ENCODE measurements around the gene PHLDB2. TPM values are rescaled to one million over a fixed set of nuclear protein-coding genes. Genes with fewer than 3 reads are reported as not detected.

Gene PHLDB2
- polyA plus RNA-seq, 1 donor (not counting 4 experiments of a cell fraction or from before 2014, with no cell fraction given) = 150 TPM

DNA sequence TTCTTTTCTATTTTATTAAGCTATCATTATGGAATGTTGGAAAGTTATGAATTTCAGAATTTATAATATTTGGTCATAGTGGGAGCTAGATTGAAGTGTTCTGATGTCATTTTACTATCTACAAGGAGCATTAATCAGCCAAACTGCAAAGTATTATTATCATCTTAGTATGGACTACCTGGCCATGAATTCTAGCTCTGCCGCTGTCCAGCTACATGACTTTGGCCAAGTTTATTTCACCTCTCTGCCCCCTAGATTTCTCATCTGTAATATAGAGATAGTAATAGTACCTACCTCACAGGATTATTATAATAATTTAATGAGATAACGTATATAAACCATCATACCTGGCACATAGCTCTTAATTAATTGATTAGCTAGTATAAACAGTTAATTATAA lies 92.0 kb downstream of the PHLDB2 start:
- FAIRE-seq (no peak), DNase-seq (ENCODE audit: low read depth, low spot score) (no peak)
- Histone ChIP-seq H3K79me2 (ENCODE audit: control insufficient read depth, insufficient read depth, low read length) (no peaks in the 10 kb centered on the region), H3K36me3 (ENCODE audit: control insufficient read depth in 2 of 2, extremely low read depth in 1 of 2, insufficient read depth in 2 of 2, low read length in 2 of 2) (peaks cover 24 to 45% of the 10 kb centered on the region in 2 experiments), H3K4me3 (ENCODE audit: control insufficient read depth in 2 of 3, extremely low read depth in 1 of 3, insufficient read depth in 2 of 3, low read depth in 1 of 3, low read length in 3 of 3) (no peak overlapping the region), H3K27me3 (ENCODE audit: control insufficient read depth, extremely low read depth, insufficient read depth, low read length) (no peaks in the 10 kb centered on the region), H2AFZ (ENCODE audit: control insufficient read depth, low read length) (no peak overlapping the region), H3K9me1 (ENCODE audit: control insufficient read depth, extremely low read depth, insufficient read depth, low read length) (no peaks in the 10 kb centered on the region), H3K9me3 (ENCODE audit: control insufficient read depth, low read depth, low read length) (no peaks in the 10 kb centered on the region), H3K4me1 (ENCODE audit: control insufficient read depth, extremely low read depth, insufficient read depth, low read length) (no peaks in the 10 kb centered on the region), H3K4me2 (ENCODE audit: control insufficient read depth, extremely low read depth, insufficient read depth, low read depth, low read length) (no peak overlapping the region), H3K27ac (ENCODE audit: control insufficient read depth, insufficient read depth, low read length) (no peak overlapping the region), H3K9ac (ENCODE audit: control insufficient read depth, extremely low read depth, insufficient read depth, low read length) (no peak overlapping the region), H4K20me1 (ENCODE audit: control insufficient read depth, extremely low read depth, insufficient read depth, low read length) (no peaks in the 10 kb centered on the region)
- dilution Hi-C loops (cut with MboI; ENCODE audit: extremely low pct_ligation_motif_present, low sequenced_read_pairs) = no loop called here
- TF ChIP-seq CTCF (optimal IDR thresholded peaks at IDR 0.05 in 1 of 3, IDR thresholded peaks at IDR 0.05 in 1 of 3, conservative IDR thresholded peaks at IDR 0.05 in 1 of 3; ENCODE audit: extremely low read depth in 1 of 3, insufficient read depth in 2 of 3, low read length in 3 of 3) (no peak), EZH2 (IDR thresholded peaks at IDR 0.05; ENCODE audit: low read length) (no peak)

GRCh38 chr3:111952086-111952485 lies 93.0 kb downstream of the PHLDB2 start:
- FAIRE-seq (no peak), DNase-seq (ENCODE audit: low read depth, low spot score) (no peak)
- H3K4me3 ChIP-seq (ENCODE audit: control insufficient read depth in 2 of 3, extremely low read depth in 1 of 3, insufficient read depth in 2 of 3, low read depth in 1 of 3, low read length in 3 of 3) = no peak overlapping the region
- no peaks in the 10 kb centered on the region for H3K9me3 ChIP-seq (ENCODE audit: control insufficient read depth, low read depth, low read length)
- H3K27me3 ChIP-seq (ENCODE audit: control insufficient read depth, extremely low read depth, insufficient read depth, low read length) = no peaks in the 10 kb centered on the region
- H3K79me2 ChIP-seq (ENCODE audit: control insufficient read depth, insufficient read depth, low read length) = no peaks in the 10 kb centered on the region
- dilution Hi-C loops (cut with MboI; ENCODE audit: extremely low pct_ligation_motif_present, low sequenced_read_pairs) = no loop called here
- no peak overlapping the region for H3K9ac ChIP-seq (ENCODE audit: control insufficient read depth, extremely low read depth, insufficient read depth, low read length)
- no peak overlapping the region for H2AFZ ChIP-seq (ENCODE audit: control insufficient read depth, low read length)
- no peaks in the 10 kb centered on the region for H3K9me1 ChIP-seq (ENCODE audit: control insufficient read depth, extremely low read depth, insufficient read depth, low read length)
- no peaks in the 10 kb centered on the region for H4K20me1 ChIP-seq (ENCODE audit: control insufficient read depth, extremely low read depth, insufficient read depth, low read length)
- H3K27ac ChIP-seq (ENCODE audit: control insufficient read depth, insufficient read depth, low read length) = no peak overlapping the region
- H3K4me2 ChIP-seq (ENCODE audit: control insufficient read depth, extremely low read depth, insufficient read depth, low read depth, low read length) = no peak overlapping the region
- no peaks in the 10 kb centered on the region for H3K4me1 ChIP-seq (ENCODE audit: control insufficient read depth, extremely low read depth, insufficient read depth, low read length)
- H3K36me3 ChIP-seq (ENCODE audit: control insufficient read depth in 2 of 2, extremely low read depth in 1 of 2, insufficient read depth in 2 of 2, low read length in 2 of 2) = peaks cover 26 to 44% of the 10 kb centered on the region in 2 experiments
- no peak for TF ChIP-seq EZH2 (IDR thresholded peaks at IDR 0.05; ENCODE audit: low read length)

DNA sequence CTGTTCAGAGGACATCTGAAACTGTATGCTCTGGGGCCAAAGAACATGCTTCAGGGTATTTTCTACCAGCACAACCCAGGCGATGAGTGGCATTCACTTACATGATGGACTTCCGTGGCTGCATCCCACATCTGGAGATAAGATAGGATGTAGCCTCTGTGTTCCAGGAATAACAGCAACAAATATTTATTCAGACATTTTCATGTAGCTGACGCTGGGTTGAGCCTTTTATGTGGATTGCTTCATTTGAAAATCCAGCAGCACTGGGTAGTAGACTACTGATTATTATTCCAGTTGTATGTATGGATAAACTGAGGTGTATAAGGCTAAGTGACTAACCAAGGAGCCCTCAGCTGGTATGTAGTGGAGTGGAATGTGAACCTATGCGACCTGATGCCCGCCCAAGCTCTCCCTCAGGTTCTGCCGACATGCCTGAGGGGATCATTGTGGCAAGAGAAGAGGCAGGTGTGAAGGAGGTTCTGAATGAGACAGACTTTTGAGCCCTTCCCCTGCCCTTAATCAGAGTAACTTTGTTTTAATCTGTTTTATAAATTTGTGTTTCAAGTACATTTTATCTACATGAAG lies 93.9 kb downstream of the PHLDB2 start:
- no peak overlapping the region for H3K9ac ChIP-seq (ENCODE audit: control insufficient read depth, extremely low read depth, insufficient read depth, low read length)
- no peak overlapping the region for H3K4me3 ChIP-seq (ENCODE audit: control insufficient read depth in 2 of 3, extremely low read depth in 1 of 3, insufficient read depth in 2 of 3, low read depth in 1 of 3, low read length in 3 of 3)
- no peaks in the 10 kb centered on the region for H3K79me2 ChIP-seq (ENCODE audit: control insufficient read depth, insufficient read depth, low read length)
- dilution Hi-C loops (cut with MboI; ENCODE audit: extremely low pct_ligation_motif_present, low sequenced_read_pairs) = no loop called here
- no peak overlapping the region for H3K4me2 ChIP-seq (ENCODE audit: control insufficient read depth, extremely low read depth, insufficient read depth, low read depth, low read length)
- no peak for TF ChIP-seq EZH2 (IDR thresholded peaks at IDR 0.05; ENCODE audit: low read length)
- TF ChIP-seq CTCF (optimal IDR thresholded peaks at IDR 0.05 in 1 of 3, IDR thresholded peaks at IDR 0.05 in 1 of 3, conservative IDR thresholded peaks at IDR 0.05 in 1 of 3; ENCODE audit: extremely low read depth in 1 of 3, insufficient read depth in 2 of 3, low read length in 3 of 3) = no peak
- no peaks in the 10 kb centered on the region for H3K27me3 ChIP-seq (ENCODE audit: control insufficient read depth, extremely low read depth, insufficient read depth, low read length)
- no peak overlapping the region for H2AFZ ChIP-seq (ENCODE audit: control insufficient read depth, low read length)
- no peaks in the 10 kb centered on the region for H3K9me1 ChIP-seq (ENCODE audit: control insufficient read depth, extremely low read depth, insufficient read depth, low read length)
- FAIRE-seq (no peak), DNase-seq (ENCODE audit: low read depth, low spot score) (no peak)
- H3K36me3 ChIP-seq (ENCODE audit: control insufficient read depth in 2 of 2, extremely low read depth in 1 of 2, insufficient read depth in 2 of 2, low read length in 2 of 2) = peaks cover 26 to 43% of the 10 kb centered on the region in 2 experiments
- H3K9me3 ChIP-seq (ENCODE audit: control insufficient read depth, low read depth, low read length) = no peaks in the 10 kb centered on the region
- no peaks in the 10 kb centered on the region for H4K20me1 ChIP-seq (ENCODE audit: control insufficient read depth, extremely low read depth, insufficient read depth, low read length)
- H3K4me1 ChIP-seq (ENCODE audit: control insufficient read depth, extremely low read depth, insufficient read depth, low read length) = no peaks in the 10 kb centered on the region
- H3K27ac ChIP-seq (ENCODE audit: control insufficient read depth, insufficient read depth, low read length) = no peak overlapping the region

Data from keratinocyte (primary cell).